ENCODE data around the gene MAX. TPM values are rescaled to one million over a fixed set of nuclear protein-coding genes. Genes with fewer than 3 reads are reported as not detected.

The MAX gene
- polyA plus RNA-seq, 1 experiment = 57.3 TPM

GRCh38 chr14:65134651-65135579 lies 32.6 kb upstream of the MAX start:
- no peak for TF ChIP-seq CTCF (IDR thresholded peaks at IDR 0.05; ENCODE audit: insufficient read depth, low read depth, low read length)
- POLR2A ChIA-PET = no interaction called here
- DNase-seq (ENCODE audit: low read depth) = no peak
- Histone ChIP-seq H3K36me3 (ENCODE audit: control insufficient read depth, insufficient read depth, low read length) (no peaks in the 10 kb centered on the region), H3K27me3 (ENCODE audit: control insufficient read depth, insufficient read depth, low read length) (no peaks in the 10 kb centered on the region; the same call in 1 of the 2 replicates), H3K4me3 (ENCODE audit: low read depth, low read length) (no peak overlapping the region)
- CTCF ChIA-PET = interaction anchor here (0.7 kb wide), 1 partner anchor 47 kb away, joined by 3 read pairs; no protein-coding TSS in a partner anchor

- Histone ChIP-seq H3K27me3 (ENCODE audit: control insufficient read depth, insufficient read depth, low read length) (peaks cover 2% of the 10 kb centered on the region), H3K4me3 (ENCODE audit: low read depth, low read length) (no peak overlapping the region), H3K36me3 (ENCODE audit: control insufficient read depth, insufficient read depth, low read length) (no peaks in the 10 kb centered on the region)
- ChIA-PET POLR2A (no interaction called here), CTCF (no interaction called here)
- no peak for TF ChIP-seq CTCF (IDR thresholded peaks at IDR 0.05; ENCODE audit: insufficient read depth, low read depth, low read length)
- no peak for DNase-seq (ENCODE audit: low read depth)
Measured at GRCh38 chr14:65132855-65133254, 30.5 kb upstream of the MAX start.

- H3K4me3 ChIP-seq (ENCODE audit: low read depth, low read length) = no peak overlapping the region
- POLR2A ChIA-PET = interaction anchor here (0.6 kb wide), 1 partner anchor 280 kb away, joined by 3 read pairs; no protein-coding TSS in a partner anchor
- H3K27me3 ChIP-seq (ENCODE audit: control insufficient read depth, insufficient read depth, low read length) = peaks cover 2% of the 10 kb centered on the region
- TF ChIP-seq CTCF (IDR thresholded peaks at IDR 0.05; ENCODE audit: insufficient read depth, low read depth, low read length) = no peak
- H3K36me3 ChIP-seq (ENCODE audit: control insufficient read depth, insufficient read depth, low read length) = no peaks in the 10 kb centered on the region
- CTCF ChIA-PET = interaction anchor here (0.5 kb wide), 1 partner anchor 11 kb away, joined by 3 read pairs; no protein-coding TSS in a partner anchor
- peak; percentile 83 for DNase-seq (ENCODE audit: low read depth)
Measured at GRCh38 chr14:65131301-65131701, 29.0 kb upstream of the MAX start.

GRCh38 chr14:65128096-65128495 lies 25.8 kb upstream of the MAX start:
- Histone ChIP-seq H3K36me3 (ENCODE audit: control insufficient read depth, insufficient read depth, low read length) (no peaks in the 10 kb centered on the region), H3K27me3 (ENCODE audit: control insufficient read depth, insufficient read depth, low read length) (peaks cover 2% of the 10 kb centered on the region), H3K4me3 (ENCODE audit: low read depth, low read length) (no peak overlapping the region)
- CTCF ChIA-PET = no interaction called here
- no peak for TF ChIP-seq CTCF (IDR thresholded peaks at IDR 0.05; ENCODE audit: insufficient read depth, low read depth, low read length)
- DNase-seq (ENCODE audit: low read depth) = peak; percentile 4
- POLR2A ChIA-PET = no interaction called here

All from BJ (cell line).